MM.1S (cell line): Measurements from ENCODE around the gene CYP4V2.

Experiments
- DNase-seq: peaks from one replicate; pipeline ENCODE4 v3.0.0-alpha.2; 2015
- H2AFZ ChIP-seq: fragments of 300-600 bp; sonication (generic); 2 replicates; pipeline ENCODE4 v1.6.0; 2016; ENCODE audit warnings: antibody characterized with exemption, low read length
- H3F3A ChIP-seq: fragments of 300-600 bp; sonication (generic); 2 replicates; pipeline ENCODE4 v1.6.1; 2016; ENCODE audit warnings: mild to moderate bottlenecking, antibody characterized with exemption, low read length, moderate library complexity, mixed read lengths; ENCODE audit not compliant: insufficient read depth
- H3K27ac ChIP-seq: fragments of 300-600 bp; sonication (generic); 2 replicates; pipeline ENCODE4 v1.5.1; 2016; ENCODE audit warnings: mild to moderate bottlenecking, low read length
- H3K27me3 ChIP-seq: fragments of 300-600 bp; sonication (generic); replicated peaks from 2 replicates; pipeline ENCODE4 v1.6.0; 2016; ENCODE audit warnings: low read length; ENCODE audit not compliant: insufficient read depth
- H3K36me3 ChIP-seq: fragments of 300-600 bp; sonication (generic); replicated peaks from 2 replicates; pipeline ENCODE4 v1.6.1; 2016; ENCODE audit warnings: mild to moderate bottlenecking, low read length, mixed read lengths; ENCODE audit not compliant: insufficient read depth
- H3K4me1 ChIP-seq: fragments of 300-600 bp; sonication (generic); 2 replicates; pipeline ENCODE4 v1.6.1; 2016; ENCODE audit warnings: low read length, mixed read lengths
- H3K4me2 ChIP-seq: fragments of 300-600 bp; sonication (generic); 2 replicates; pipeline ENCODE4 v1.6.0; 2016; ENCODE audit warnings: low read depth, low read length
- H3K4me3 ChIP-seq: fragments of 300-600 bp; sonication (generic); 2 replicates; pipeline ENCODE4 v1.5.1; 2016; ENCODE audit warnings: low read length, mixed read lengths
- H3K79me2 ChIP-seq: fragments of 300-600 bp; sonication (generic); 2 replicates; pipeline ENCODE4 v1.6.1; 2016; ENCODE audit warnings: mixed run types, low read length, mixed read lengths
- H3K9ac ChIP-seq: fragments of 300-600 bp; sonication (generic); 2 replicates; pipeline ENCODE4 v1.6.1; 2016; ENCODE audit warnings: low read length, mixed read lengths
- H3K9me2 ChIP-seq: fragments of 300-600 bp; sonication (generic); replicated peaks from 2 replicates; pipeline ENCODE4 v1.6.1; 2016; ENCODE audit warnings: mild to moderate bottlenecking, low read length, mixed read lengths; ENCODE audit not compliant: insufficient read depth
- H3K9me3 ChIP-seq: fragments of 300-600 bp; sonication (generic); replicated peaks from 2 replicates; pipeline ENCODE4 v1.6.1; 2016; ENCODE audit warnings: mild to moderate bottlenecking, low read length, mixed read lengths; ENCODE audit not compliant: insufficient read depth
- H4K20me1 ChIP-seq: fragments of 300-600 bp; sonication (generic); 2 replicates; pipeline ENCODE4 v1.6.1; 2016; ENCODE audit warnings: mild to moderate bottlenecking, low read length, moderate library complexity, mixed read lengths; ENCODE audit not compliant: insufficient read depth
- CTCF ChIP-seq: fragments of 300-600 bp; sonication (generic); IDR thresholded peaks from 2 replicates; pipeline ENCODE4 v1.5.1; 2016; ENCODE audit warnings: antibody characterized with exemption, low read length, mixed read lengths
- EZH2 ChIP-seq: fragments of 300-600 bp; sonication (generic); optimal IDR thresholded peaks from 2 replicates; pipeline ENCODE3; 2017; ENCODE audit warnings: low read depth, mild to moderate bottlenecking, antibody characterized with exemption, low read length, mixed read lengths
- EZH2phosphoT487 ChIP-seq: fragments of 300-600 bp; sonication (generic); IDR thresholded peaks from 2 replicates; pipeline ENCODE4 v1.6.1; 2018; ENCODE audit warnings: antibody characterized with exemption, low read length

The CYP4V2 gene

GRCh38 chr4:186202490-186203140 is 11.2 kb downstream of the CYP4V2 start:
- peak overlapping the region; percentile 12; the same call in 1 of the 2 replicates for H3K9ac ChIP-seq
- H3K9me3 ChIP-seq: no peaks in the 10 kb centered on the region
- peaks cover 15% of the 10 kb centered on the region for H3K4me1 ChIP-seq
- H2AFZ ChIP-seq: no peak overlapping the region
- TF ChIP-seq EZH2: no peak
- no peak for TF ChIP-seq CTCF
- TF ChIP-seq EZH2phosphoT487: no peak
- no peak overlapping the region for H3K4me3 ChIP-seq
- peaks cover 20% of the 10 kb centered on the region for H3F3A ChIP-seq
- H3K27me3 ChIP-seq: no peaks in the 10 kb centered on the region
- H4K20me1 ChIP-seq: no peaks in the 10 kb centered on the region
- DNase-seq: no peak
- no peaks in the 10 kb centered on the region for H3K79me2 ChIP-seq
- H3K4me2 ChIP-seq: peak overlapping the region; percentile 39; the same call in 1 of the 2 replicates
- no peaks in the 10 kb centered on the region for H3K36me3 ChIP-seq
- H3K9me2 ChIP-seq: no peaks in the 10 kb centered on the region
- peak overlapping the region; percentile 62; the same call in 1 of the 2 replicates for H3K27ac ChIP-seq

GRCh38 chr4:186203406-186203805 is 12.0 kb downstream of the CYP4V2 start:
- Histone ChIP-seq H3K4me2 (peak overlapping the region; percentile 46), H3K36me3 (no peaks in the 10 kb centered on the region), H4K20me1 (no peaks in the 10 kb centered on the region), H3F3A (peaks cover 20% of the 10 kb centered on the region), H3K9ac (0 out of 2 replicates have a peak overlapping the region, but pooled peaks have one; percentile 10), H3K27ac (peak overlapping the region; percentile 62; the same call in 1 of the 2 replicates), H2AFZ (peak overlapping the region; percentile 52), H3K9me2 (no peaks in the 10 kb centered on the region), H3K27me3 (no peaks in the 10 kb centered on the region), H3K4me1 (peaks cover 15% of the 10 kb centered on the region), H3K79me2 (no peaks in the 10 kb centered on the region), H3K9me3 (no peaks in the 10 kb centered on the region), H3K4me3 (peak overlapping the region; percentile 36)
- DNase-seq: peak; percentile 22
- TF ChIP-seq EZH2phosphoT487 (no peak), CTCF (no peak), EZH2 (no peak)

- no peaks in the 10 kb centered on the region for H3K27me3 ChIP-seq
- H3K9me2 ChIP-seq: no peaks in the 10 kb centered on the region
- peak overlapping the region; percentile 69 for H3K4me2 ChIP-seq
- peaks cover 15% of the 10 kb centered on the region for H3K4me1 ChIP-seq
- no peaks in the 10 kb centered on the region for H3K9me3 ChIP-seq
- no peaks in the 10 kb centered on the region for H4K20me1 ChIP-seq
- peaks cover 20% of the 10 kb centered on the region for H3F3A ChIP-seq
- DNase-seq: peak; percentile 74
- no peaks in the 10 kb centered on the region for H3K79me2 ChIP-seq
- H3K4me3 ChIP-seq: peak overlapping the region; percentile 53
- peak overlapping the region; percentile 62; the same call in 1 of the 2 replicates for H3K27ac ChIP-seq
- no peaks in the 10 kb centered on the region for H3K36me3 ChIP-seq
- no peak for TF ChIP-seq CTCF
- no peak for TF ChIP-seq EZH2
- no peak for TF ChIP-seq EZH2phosphoT487
- peak overlapping the region; percentile 81 for H2AFZ ChIP-seq
- H3K9ac ChIP-seq: peak overlapping the region; percentile 60
These were observed 12.8 kb downstream of the CYP4V2 start for GRCh38 chr4:186204103-186204559.
